ENCODE data around the gene EFCAB12. TPM values are rescaled to one million over a fixed set of nuclear protein-coding genes. Genes with fewer than 3 reads are reported as not detected.
"Not testable (repeated sequence)": the region's sequence is repeated elsewhere in the genome, so short reads cannot be mapped to it uniquely, and the experiment has no call there.

EFCAB12 gene
- total RNA-seq, 3 donors from 2014 or later: 0.32 to 1.3 (median 1.0) TPM

GRCh38 chr3:129417326-129417725 is 11.1 kb downstream of the EFCAB12 start:
- TF ChIP-seq CTCF (IDR thresholded peaks at IDR 0.05) (no peak), POLR2A (IDR thresholded peaks at IDR 0.05) (no peak), POLR2AphosphoS5 (IDR thresholded peaks at IDR 0.05) (no peak)
- Histone ChIP-seq H3K27ac (no peak overlapping the region), H3K4me1 (no peaks in the 10 kb centered on the region), H3K9me3 (no peaks in the 10 kb centered on the region), H3K27me3 (no peaks in the 10 kb centered on the region), H3K4me3 (no peak overlapping the region), H3K36me3 (no peaks in the 10 kb centered on the region)
- intact Hi-C loops (cut with DNase I; ENCODE audit: low total_unique reads): no loop called here
- DNase-seq (ENCODE audit: low spot score in 2 of 2): no peak

GRCh38 chr3:129416415-129416814 is 12.0 kb downstream of the EFCAB12 start:
- H3K4me1 ChIP-seq: no peaks in the 10 kb centered on the region
- no peak overlapping the region for H3K4me3 ChIP-seq
- TF ChIP-seq POLR2A (IDR thresholded peaks at IDR 0.05) (no peak), CTCF (IDR thresholded peaks at IDR 0.05) (no peak), POLR2AphosphoS5 (IDR thresholded peaks at IDR 0.05) (no peak)
- H3K36me3 ChIP-seq: no peaks in the 10 kb centered on the region
- no peak for DNase-seq (ENCODE audit: low spot score in 2 of 2)
- no peak overlapping the region for H3K27ac ChIP-seq
- H3K9me3 ChIP-seq: no peaks in the 10 kb centered on the region
- intact Hi-C loops (cut with DNase I; ENCODE audit: low total_unique reads): no loop called here
- no peaks in the 10 kb centered on the region for H3K27me3 ChIP-seq

- DNase-seq (ENCODE audit: low spot score in 2 of 2): peak in 1 of 2 donors; percentile 37
- TF ChIP-seq CTCF (IDR thresholded peaks at IDR 0.05): no peak
- TF ChIP-seq POLR2A (IDR thresholded peaks at IDR 0.05): no peak
- TF ChIP-seq POLR2AphosphoS5 (IDR thresholded peaks at IDR 0.05): no peak
- H3K4me3 ChIP-seq: no peak overlapping the region
- no peaks in the 10 kb centered on the region for H3K36me3 ChIP-seq
- H3K27ac ChIP-seq: no peak overlapping the region
- intact Hi-C loops (cut with DNase I; ENCODE audit: low total_unique reads): no loop called here
- no peaks in the 10 kb centered on the region for H3K27me3 ChIP-seq
- H3K4me1 ChIP-seq: no peaks in the 10 kb centered on the region
- no peaks in the 10 kb centered on the region for H3K9me3 ChIP-seq
These were observed 12.6 kb downstream of the EFCAB12 start for GRCh38 chr3:129415830-129416229.

GRCh38 chr3:129415378-129415777 is 13.1 kb downstream of the EFCAB12 start:
- Histone ChIP-seq H3K27me3 (no peaks in the 10 kb centered on the region), H3K27ac (no peak overlapping the region), H3K9me3 (no peaks in the 10 kb centered on the region), H3K4me1 (no peaks in the 10 kb centered on the region), H3K36me3 (no peaks in the 10 kb centered on the region), H3K4me3 (no peak overlapping the region)
- no peak for DNase-seq (ENCODE audit: low spot score in 2 of 2)
- TF ChIP-seq POLR2A (IDR thresholded peaks at IDR 0.05): no peak
- TF ChIP-seq POLR2AphosphoS5 (IDR thresholded peaks at IDR 0.05): no peak
- TF ChIP-seq CTCF (IDR thresholded peaks at IDR 0.05): no peak
- intact Hi-C loops (cut with DNase I; ENCODE audit: low total_unique reads): no loop called here

- intact Hi-C loops (cut with DNase I; ENCODE audit: low total_unique reads): no loop called here
These were observed 14.5 kb downstream of the EFCAB12 start for GRCh38 chr3:129413687-129414506.

GRCh38 chr3:129413238-129413637 is 15.2 kb downstream of the EFCAB12 start:
- H3K27ac ChIP-seq; H3K4me3 ChIP-seq; H3K9me3 ChIP-seq; H3K27me3 ChIP-seq; H3K36me3 ChIP-seq; H3K4me1 ChIP-seq; DNase-seq (ENCODE audit: low spot score in 2 of 2); intact Hi-C loops (cut with DNase I; ENCODE audit: low total_unique reads): not testable (repeated sequence)

More at GRCh38 chr3:129413687-129414506, 14.5 kb downstream of the EFCAB12 start:
- H3K36me3 ChIP-seq: no peaks in the 10 kb centered on the region
- no peaks in the 10 kb centered on the region for H3K4me1 ChIP-seq
- H3K9me3 ChIP-seq: no peaks in the 10 kb centered on the region
- no peak overlapping the region for H3K27ac ChIP-seq
- TF ChIP-seq CTCF (IDR thresholded peaks at IDR 0.05): no peak
- no peak for TF ChIP-seq POLR2AphosphoS5 (IDR thresholded peaks at IDR 0.05)
- TF ChIP-seq POLR2A (IDR thresholded peaks at IDR 0.05): no peak
- no peaks in the 10 kb centered on the region for H3K27me3 ChIP-seq
- DNase-seq (ENCODE audit: low spot score in 2 of 2): peak in 1 of 2 donors; percentile 17
- H3K4me3 ChIP-seq: no peak overlapping the region
